Fibroblast of gingiva (primary cell): ENCODE data around the gene TXNDC2.
A peak's percentile ranks its signal among the peaks of the same experiment; 100 is the strongest.

Experiments
- DNase-seq: peaks from one replicate; pipeline ENCODE4 v3.0.0-alpha.2; 2011; ENCODE audit warnings: low read depth

Gene TXNDC2

DNA sequence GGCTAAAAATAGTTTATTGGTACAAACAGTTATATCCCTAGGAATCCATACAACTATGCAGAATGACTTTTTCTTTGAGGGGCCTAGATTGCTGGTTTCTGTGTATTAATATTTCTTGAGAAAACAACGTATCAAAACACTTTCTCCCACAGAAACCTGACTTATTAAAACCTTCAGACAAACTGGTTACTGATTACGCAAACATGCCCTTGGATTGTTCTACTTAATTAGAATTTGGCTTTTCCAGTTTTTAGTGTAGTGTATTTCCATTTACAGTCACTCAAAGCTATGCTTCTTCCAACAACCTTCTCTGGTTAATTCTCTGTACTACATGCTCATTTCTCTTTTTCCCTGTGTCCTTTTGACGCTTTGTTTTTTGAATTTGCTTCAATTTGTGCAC, 48.1 kb downstream of the TXNDC2 start:
- DNase-seq: peak; percentile 33

DNA sequence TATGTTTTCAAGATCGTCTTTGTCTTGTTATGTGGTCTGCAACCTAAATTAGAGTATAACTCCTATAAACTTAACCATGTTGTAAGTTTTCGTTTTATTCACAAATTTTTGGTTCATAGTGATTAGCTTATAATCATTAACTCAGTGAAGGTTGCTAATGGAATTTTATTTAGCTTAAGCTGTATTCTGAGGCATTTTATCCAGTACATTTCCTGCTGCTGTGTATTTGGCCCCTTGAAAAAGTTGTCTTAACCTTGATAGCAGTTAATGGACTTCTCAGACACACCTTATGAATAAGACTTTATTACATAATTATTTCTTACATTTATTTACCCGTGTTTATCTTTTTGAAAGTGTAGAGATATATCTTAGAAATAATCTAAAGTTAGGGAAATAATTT, 48.5 kb downstream of the TXNDC2 start:
- no peak for DNase-seq
